NCI-H774 (cell line): ENCODE results near the gene MAGI2.
"Not testable (repeated sequence)": the region's sequence is repeated elsewhere in the genome, so short reads cannot be mapped to it uniquely, and the experiment has no call there.

Experiments
- DNase-seq: peaks from one replicate; lab custom pipeline; 2025; lab: John Stamatoyannopoulos, UW

The MAGI2 gene

DNA sequence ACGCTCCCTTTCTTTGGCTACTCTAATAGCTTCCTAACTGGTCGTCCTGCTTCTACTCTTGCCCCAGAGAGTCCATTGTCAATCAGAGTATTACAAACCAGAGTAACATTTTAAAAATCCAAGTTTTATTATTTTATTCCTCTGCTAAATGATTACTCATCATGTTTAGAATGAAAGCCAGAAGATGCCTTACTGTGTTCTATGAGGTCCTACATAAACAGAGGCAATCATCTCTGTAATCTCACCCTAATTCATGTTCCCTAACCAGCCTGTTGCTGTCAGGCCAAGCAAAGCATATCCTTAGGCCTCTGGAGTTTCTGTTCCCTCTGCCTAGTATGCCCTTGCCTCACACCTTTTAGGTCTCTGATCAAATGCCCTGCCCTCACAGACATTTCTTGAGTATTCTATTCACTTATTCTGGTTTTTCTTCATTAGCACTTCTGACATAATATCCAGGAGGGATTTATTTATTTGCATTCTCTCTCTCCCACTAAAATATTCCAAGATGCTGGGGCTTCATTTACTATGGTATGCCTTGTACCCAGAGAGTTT lies 1157.3 kb downstream of the MAGI2 start:
- no peak for DNase-seq

DNA sequence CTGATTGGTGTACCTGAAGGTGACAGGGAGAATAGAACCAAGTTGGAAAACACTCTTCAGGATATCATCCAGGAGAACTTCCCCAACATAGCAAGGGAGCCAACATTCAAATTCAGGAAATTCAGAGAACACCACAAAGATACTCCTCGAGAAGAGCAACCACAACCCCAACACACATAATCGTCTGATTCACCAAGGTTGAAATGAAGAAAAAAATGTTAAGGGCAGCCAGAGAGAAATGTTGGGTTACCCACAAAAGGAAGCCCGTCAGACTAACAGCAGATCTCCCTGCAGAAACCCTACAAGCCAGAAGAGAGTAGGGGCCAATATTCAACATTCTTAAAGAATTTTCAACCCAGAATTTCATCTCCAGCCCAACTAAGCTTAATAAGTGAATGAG lies 1164.0 kb downstream of the MAGI2 start:
- not testable (repeated sequence) for DNase-seq

DNA sequence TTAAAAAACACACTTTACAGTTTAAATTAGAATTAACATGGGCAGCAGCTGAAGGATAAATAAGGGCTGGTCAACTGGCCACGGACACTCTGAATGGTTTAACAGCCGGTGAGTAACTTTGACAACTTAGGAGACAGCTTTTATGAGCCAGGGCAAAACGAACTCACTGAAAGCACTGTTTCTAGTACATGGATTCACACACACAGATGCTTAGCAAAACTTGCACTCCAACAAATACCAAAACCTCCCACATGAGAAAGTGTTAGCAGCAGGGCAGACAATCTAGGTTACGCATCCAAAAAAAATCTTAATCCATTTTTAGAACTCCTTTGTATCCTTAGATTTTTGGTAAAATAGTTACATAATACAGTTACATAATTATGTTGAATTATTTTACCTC lies 1168.5 kb downstream of the MAGI2 start:
- no peak for DNase-seq

DNA sequence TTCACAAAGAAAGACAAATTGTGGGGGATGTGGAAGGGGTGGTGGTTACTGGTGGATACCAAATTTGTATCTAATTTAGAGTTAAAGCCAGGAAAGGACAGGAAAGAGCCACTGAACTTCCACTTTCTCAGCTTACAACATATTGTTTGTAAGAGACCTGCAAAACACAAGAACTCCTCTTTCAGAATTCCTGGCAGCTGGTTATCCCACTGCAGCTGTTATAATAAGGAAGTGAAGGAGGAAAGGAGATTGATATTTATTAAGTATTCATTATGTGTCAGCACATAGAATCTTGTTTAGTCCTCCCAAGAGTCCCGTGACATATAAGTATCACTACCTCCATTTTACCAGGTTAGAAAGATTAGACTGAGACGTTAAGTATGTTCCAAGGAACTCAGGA lies 1173.2 kb downstream of the MAGI2 start:
- DNase-seq: no peak

DNA sequence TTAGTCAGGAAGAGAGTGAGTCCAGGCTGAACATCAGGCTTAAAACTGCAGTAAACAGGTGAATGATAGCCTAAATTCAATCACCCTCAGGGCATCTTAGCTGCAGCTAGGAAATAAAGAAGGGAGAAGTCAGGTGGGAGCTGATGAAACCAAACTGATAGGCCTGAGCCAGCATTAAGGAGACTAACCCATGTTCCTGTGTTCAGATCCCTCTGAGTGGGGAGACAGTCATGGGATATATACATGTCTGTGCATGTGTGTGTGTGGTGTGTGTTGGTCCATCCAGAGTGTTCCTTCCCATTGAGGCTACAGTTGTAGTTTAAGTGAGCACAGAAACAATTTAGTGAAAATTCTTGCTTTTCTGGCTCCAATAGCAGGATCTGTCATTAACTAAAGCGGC lies 1174.0 kb downstream of the MAGI2 start:
- DNase-seq: no peak

DNA sequence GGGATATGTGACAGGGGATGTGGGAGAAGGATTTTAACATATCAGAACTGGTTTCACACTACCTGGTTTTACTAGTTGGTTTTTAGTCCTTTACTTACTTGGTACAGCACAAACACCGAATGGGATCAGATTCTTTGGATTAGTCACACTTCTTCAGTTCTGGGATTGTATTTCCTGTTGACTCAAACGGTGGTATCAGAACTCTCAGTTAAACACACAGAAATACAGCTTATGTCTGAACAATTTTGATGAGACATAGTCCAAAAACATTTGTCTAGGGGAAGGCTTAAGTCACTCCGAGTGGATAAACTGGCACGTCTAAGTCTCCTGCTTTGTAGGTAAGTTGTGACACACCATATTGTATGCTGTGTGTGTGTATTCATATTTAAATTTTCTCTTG lies 1174.4 kb downstream of the MAGI2 start:
- no peak for DNase-seq

DNA sequence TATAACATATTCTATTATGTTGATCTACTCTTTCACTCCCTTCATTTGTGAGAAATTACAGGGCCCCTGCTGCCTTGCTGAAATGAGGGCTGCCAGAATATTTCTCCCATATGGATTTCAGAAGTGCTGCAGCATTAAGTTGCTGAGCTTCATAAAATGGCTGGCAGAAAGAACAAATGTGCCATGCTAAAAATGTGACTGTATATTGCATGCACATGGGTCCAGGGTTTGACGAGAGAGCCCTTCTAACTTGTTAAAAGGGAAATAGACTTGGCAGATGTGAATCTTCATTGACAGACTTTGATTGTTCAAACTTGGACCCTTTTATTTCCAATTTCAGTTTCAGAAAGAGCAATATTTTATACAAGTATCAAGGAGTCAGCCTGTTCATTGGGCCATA lies 1186.3 kb downstream of the MAGI2 start:
- no peak for DNase-seq

DNA sequence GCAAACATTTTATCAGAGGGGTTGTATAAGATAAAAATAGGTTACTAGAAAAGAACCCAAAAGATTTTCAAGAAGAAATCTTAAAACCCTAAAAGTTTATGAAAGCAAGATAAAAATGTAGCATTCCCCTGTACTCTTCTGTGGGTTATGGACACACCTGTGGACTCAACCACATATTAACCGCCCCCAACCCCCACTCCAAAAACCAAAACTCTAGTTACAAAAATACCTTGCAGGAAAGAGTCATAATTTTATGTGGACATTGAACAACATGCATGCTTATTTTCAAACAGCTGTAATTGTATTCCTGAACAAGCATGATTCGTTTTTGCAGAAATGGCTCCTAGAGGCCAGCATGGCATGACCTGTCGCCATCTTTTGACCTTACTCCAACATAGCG lies 1188.0 kb downstream of the MAGI2 start:
- DNase-seq: no peak

DNA sequence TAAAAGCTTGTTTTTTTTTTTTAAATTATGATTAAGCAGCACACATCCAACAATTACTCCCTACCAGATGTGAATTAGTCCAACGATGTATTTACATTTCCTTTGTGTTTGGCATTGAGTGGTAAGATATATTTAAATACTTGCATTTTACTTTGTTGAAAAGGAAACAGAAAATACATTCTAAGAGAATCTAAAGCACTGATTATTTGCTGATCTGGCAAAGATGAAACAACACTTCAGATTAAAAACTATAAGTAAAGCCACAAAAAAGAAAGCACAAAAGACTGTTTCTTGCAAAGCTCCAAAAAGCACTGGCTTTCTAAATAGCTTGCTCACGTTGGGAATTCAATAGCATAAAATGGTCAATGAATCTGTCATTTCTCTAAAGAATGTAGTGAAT lies 1188.4 kb downstream of the MAGI2 start:
- no peak for DNase-seq

DNA sequence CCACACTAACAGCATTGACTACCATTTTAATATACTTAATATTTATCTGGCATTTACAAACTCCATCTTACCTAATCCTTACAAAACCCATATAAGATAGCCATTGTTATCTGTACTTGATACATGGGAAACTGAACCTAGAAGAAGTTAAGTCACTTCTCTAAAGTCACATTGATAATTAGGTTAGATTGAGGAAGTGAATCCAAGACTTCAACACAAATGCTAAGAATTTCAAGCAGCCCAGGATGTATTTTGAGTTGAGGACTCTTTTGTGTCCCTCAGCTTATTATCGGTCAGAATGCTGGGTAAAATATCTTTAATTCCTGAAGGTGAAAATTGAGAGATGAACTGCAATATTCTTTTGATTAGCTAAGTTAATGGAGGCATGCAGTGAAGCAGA lies 1189.4 kb downstream of the MAGI2 start:
- DNase-seq: no peak

DNA sequence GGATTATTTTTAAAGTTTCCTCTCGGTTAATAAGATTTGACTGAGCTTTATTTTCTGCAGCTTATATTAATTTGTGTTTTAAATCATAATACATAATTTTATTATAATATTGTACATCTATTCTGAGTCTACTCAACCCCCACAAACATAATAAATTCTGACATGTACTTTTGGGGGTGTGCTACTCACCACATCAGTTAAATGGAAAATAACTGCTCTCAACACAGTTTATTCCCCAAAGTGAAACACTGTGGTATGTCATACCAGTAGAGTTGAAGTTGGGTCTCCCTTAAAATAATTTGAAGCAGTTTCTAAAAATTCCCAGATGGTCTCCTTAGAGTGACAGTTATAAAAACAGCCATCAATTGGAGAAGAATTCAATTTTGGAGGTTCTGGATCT lies 1191.7 kb downstream of the MAGI2 start:
- no peak for DNase-seq

DNA sequence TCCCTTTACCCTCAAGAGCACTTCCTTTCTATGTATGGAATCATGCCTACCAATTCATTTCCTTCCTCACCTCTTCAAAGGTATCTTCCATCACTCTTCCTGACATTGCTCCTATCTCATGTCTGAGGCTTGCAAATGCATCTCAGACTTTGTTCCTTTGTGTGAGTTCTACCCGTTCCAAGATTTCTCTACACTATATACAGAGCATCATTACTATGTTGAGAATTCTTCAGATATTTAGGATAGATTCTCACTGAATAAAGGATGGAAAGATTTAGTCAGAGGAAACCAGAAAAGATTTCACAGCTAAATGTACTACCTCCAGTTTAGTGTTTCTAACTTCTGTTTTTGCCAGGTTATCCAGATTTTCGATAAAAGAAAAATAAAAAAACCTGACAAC lies 1192.2 kb downstream of the MAGI2 start:
- DNase-seq: no peak

DNA sequence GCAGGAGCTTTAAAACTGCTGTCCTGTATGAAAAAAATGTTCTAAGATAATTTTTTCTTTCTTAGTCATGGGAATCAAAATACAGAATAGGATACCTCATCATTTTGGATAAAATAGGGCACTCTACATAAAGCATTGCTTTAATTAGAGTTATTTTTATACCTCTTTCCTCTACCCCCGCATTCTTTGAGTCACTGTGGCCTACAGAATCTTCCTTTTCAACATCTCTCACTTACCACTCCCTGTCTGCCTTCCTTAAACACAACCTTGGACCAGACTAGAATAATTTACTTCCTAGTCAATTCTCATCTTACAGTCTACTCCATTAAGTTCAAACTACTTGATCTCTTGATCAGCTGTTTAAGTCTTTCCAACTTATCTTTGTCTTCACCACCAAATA lies 1192.6 kb downstream of the MAGI2 start:
- DNase-seq: no peak

DNA sequence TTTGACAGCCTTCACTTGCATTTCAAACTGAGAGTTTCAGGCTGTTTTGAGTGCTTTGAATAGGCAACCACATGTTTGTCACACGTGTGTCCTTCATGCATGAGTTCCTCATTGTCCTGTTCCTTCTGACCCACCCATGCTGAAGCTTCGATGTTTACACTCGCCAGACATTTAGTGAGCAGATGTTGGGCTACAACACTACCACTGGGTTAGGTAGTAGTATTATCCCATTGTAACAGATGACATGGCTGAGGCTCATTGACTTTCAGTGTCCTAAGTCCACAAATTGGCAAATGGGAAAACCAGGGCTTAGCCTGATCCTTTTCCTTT lies 1198.8 kb downstream of the MAGI2 start:
- DNase-seq: no peak

DNA sequence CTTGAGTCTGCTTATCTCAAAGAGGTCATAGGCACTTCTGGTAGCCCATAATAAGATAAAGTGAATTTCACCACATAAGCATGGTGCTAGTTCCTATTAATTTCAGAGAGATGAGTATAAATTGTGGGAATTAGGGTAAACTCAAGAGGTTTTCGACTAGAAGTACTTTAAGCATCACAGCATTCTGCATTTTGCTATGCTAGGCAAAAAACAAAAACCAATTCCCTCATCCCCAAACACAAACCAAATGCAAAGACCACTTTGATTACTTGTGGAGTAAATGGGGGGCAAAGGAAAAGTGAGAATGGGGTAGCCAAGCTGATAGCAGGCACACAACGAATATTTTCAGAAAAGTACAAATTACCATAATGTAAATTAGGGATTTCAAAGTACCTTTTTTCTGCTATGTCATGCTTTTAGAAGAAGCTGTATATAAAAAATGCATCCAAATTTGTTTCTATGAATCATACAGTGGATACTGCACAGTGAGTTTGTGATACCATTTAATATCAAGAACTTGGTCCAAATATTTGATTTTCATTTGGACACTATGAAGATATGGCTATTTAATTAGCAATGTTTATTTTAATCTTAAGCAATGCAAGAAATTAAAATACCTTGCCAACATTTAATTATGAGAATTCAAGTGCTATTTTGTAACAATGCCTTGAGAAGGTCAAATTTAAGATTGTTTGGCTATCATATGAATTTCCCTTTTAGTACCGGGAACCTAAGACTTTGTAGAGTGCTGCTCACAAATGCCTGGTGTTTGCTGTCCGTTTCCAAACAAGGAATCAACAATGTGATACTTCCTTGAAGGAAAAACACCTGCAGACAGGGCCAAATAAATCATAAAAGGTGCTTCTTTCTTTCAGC lies 1199.4 kb downstream of the MAGI2 start:
- DNase-seq: no peak

DNA sequence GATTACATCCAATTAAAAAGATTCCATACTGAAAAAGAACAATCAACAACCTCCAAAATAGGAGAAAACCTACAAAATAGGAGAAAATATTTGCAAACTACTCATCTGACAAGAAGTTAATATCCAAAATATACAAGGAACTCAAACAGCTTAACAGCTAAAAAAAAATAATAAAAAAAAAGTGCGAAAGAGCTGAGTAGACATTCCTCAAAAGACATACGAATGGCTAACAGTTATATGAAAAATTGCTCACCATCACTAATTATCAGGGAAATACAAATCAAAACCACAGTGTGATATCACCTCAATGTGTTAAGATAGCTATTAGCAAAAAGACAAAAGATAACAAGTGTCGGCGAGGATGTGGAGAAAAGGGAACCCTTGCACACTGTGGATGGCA lies 1204.6 kb downstream of the MAGI2 start:
- DNase-seq: no peak

DNA sequence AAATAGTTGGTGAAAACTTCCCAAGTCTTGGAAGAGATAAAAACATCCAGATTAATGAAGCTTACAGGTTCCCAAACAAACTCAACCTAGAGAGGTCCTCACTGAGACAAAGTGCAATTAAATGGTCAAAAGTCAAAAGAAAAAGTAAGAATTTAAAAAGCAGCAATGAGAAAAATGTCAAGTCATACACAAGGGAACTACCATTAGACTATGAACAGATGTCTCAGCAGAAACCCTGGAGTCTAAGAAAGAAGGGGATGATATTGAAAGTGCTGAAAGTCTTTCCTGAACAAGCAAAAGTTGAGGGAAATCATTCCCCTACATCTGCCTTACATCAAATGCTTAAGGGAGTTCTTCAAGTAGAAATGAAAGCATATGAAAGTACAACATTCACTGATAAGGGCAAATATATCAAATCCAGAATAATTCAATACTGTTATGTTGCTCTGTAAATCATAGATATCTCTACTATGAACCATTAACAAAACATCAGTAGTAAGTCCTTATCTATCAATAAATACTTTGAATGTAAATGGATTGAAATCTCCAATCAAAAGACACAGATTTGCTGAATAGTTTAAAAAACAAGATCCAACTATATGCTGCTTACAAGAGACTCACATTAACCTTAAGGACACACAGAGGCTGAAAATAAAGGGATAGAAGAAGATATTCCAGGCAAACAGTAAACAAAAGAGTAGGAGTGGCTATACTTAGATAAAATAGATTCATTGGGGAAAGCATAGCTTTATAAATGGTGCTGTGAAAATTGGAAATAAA lies 1205.4 kb downstream of the MAGI2 start:
- DNase-seq: no peak

DNA sequence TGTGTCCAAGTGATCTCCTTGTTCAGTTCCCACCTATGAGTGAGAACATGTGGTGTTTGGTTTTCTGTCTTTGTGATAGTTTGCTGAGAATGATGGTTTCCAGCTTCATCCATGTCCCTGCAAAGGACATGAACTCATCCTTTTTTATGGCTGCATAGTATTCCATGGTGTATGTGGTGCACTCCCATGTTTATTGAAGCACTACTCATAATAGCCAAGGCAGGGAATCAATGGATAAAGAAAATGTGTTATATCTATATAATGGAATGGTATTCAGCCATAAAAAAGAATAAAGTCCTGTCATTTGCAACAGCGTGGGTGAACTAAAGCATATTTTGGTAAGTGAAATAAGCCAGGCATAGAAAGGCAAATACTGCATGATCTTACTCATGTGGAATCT lies 1213.3 kb downstream of the MAGI2 start:
- not testable (repeated sequence) for DNase-seq

DNA sequence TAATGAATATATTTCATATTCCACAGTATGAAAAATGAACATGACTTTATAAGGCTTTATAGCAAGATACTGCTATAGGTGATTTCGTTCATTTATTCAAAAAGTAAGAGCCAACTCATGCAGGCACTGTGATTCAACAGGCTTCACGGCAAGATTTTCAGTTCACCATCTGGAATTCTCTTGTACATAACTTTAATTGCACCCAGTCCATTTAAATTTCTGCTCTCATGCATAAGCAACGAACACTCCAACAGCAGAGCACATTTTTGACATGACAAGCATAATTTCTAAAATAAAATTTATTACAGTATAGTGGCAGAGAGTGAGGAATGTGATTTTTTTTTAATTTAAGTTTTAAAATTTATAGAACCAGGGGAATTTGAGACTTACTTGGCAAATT lies 1218.8 kb downstream of the MAGI2 start:
- no peak for DNase-seq

DNA sequence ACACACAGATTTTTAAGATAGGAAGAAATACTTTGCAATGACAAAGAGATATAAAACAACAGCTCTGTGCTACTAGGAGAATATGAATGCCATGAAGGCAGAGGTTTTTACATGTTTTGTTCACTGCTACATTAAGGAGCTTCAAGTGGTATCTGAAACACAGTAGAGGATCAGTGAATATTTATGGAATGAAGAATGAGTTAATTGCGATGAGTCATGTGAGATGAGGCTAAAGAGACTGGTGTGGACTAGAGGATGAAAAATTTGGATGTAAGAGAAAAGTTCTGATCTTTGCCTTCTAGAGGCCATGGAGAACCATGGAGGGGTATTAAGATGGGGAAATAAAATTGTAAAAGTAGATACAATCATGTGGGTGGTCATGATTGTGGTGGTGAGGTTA lies 1220.7 kb downstream of the MAGI2 start:
- DNase-seq: no peak

DNA sequence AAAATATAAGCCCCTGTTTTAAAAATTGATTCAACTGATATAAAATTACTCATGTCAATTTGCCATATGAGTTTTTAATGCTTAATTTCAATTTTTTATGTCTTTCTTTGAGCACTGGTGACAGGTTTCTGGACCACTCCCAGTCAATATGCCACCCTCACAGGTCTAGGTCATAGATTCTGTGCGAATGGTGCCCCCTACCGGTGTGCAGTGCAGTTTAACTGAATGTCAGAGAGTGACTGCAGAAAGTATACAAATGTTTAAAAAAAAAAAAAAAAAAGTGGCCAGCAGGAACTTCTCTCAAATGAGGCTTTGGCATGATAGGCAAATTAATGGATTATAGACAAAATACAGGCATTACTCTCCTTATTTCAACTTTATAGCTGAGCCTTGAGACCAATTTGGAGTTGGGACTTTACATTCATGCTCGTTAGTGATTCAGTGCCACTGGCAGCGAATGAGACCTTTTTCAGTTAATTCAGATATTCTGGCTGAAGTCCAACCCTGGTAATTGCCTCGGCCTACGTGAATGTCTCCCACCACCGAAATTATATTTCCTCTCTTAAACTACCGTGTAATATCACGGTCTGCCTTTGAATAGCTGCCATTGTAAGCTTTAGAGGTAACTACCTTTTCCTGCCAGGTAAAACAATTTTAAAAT lies 1227.3 kb downstream of the MAGI2 start:
- DNase-seq: peak; percentile 56

DNA sequence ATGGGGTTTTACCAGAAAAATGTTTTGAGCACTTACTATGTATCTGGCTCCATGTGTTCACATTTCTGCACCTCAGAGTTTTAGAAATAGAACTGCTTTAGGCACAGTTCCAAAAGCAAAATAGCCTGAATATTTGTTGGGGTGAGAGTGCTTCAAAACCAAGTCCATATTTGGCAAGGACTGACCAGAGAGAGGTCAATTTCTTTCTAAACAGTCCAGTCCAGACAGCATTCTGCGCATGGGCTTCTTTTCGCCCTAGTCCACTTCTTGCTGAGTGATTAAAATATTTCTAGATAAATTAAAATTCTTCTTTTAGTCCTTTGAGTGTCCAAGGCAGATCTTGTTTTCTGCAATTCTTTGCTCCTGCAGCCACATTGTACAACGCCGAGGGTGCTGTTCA lies 1227.9 kb downstream of the MAGI2 start:
- DNase-seq: no peak

DNA sequence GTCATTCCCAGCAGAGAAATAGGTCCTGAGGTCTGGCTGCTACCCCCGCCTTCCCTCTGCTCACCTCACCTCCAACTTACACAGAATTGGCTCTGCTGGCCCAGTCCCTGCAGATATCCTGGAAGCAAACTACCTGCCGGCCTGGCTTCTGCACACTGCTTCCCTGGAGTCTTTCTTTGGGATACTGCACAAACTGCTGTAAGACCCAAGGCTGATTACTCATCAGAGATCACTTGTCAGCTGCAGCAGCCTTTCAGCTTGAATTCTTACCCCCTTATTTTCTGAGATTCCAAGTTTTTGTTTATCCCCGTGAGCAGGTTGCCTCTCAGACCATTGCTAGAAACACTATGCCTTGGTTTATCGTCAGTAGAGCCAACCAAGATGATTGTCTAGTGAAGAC lies 1228.5 kb downstream of the MAGI2 start:
- DNase-seq: no peak
